K562 (cell line): ENCODE results near the gene TOR1AIP1. TPM values are rescaled to one million over a fixed set of nuclear protein-coding genes. Genes with fewer than 3 reads are reported as not detected.

Source experiments
- CXXC5 ChIP-seq: fragments of 250-450 bp; sonication (Bioruptor Pico); IDR thresholded peaks from 2 replicates; pipeline ENCODE4 v1.8.0; 2022; ENCODE audit warnings: inconsistent platforms, mild to moderate bottlenecking, moderate library complexity
- DIDO1 ChIP-seq: fragments of 450-650 bp; IDR thresholded peaks from 2 replicates; pipeline ENCODE4 v1.6.1; 2016; ENCODE audit warnings: low read depth, missing biosample characterization, missing genetic modification characterization
- HNRNPL ChIP-seq: fragments of 200-400 bp; formaldehyde crosslinking; IDR thresholded peaks from 2 replicates; pipeline ENCODE4 v1.6.1; 2017; ENCODE audit warnings: low read depth, mild to moderate bottlenecking, low read length
- KDM5B ChIP-seq: fragments of 200-600 bp; sonication (generic); IDR thresholded peaks from 2 replicates; pipeline ENCODE4 v1.6.1; 2012; ENCODE audit warnings: low read depth, mild to moderate bottlenecking, moderate library complexity, low read length, control low read depth, inconsistent platforms; ENCODE audit not compliant: insufficient replicate concordance
- MYC ChIP-seq, 2 experiments: fragments of 250-450 bp in 1 of 2; sonication (Bioruptor Pico) in 1 of 2; IDR thresholded peaks; 2 replicates each; pipeline versions ENCODE4 v1.5.1 to v1.6.1; 2012 to 2021; ENCODE audit warnings: low read depth in 2 of 2, borderline replicate concordance in 1 of 2, improper control_type of control experiment in 1 of 2, low read length in 1 of 2, mild to moderate bottlenecking in 1 of 2, moderate library complexity in 1 of 2
- POLR2G ChIP-seq: fragments of 200-400 bp; formaldehyde crosslinking; IDR thresholded peaks from 2 replicates; pipeline ENCODE4 v1.6.1; 2017; ENCODE audit warnings: low read depth, mild to moderate bottlenecking, antibody characterized with exemption, low read length, moderate library complexity
- PRPF4 ChIP-seq: fragments of 200-400 bp; formaldehyde crosslinking; IDR thresholded peaks from one replicate; pipeline ENCODE4 v1.6.1; 2017; ENCODE audit warnings: low read length, low read depth, mild to moderate bottlenecking; ENCODE audit not compliant: insufficient read depth, poor library complexity, severe bottlenecking
- SRF ChIP-seq, 2 experiments: fragments of 250-450, 450-650 bp in 1 of 2; sonication (Bioruptor Pico) in 1 of 2; sonication (generic) in 1 of 2; formaldehyde crosslinking; IDR thresholded peaks; 2 replicates each; pipeline versions ENCODE4 v1.5.0 to v1.5.1; 2020 to 2022; ENCODE audit warnings: mild to moderate bottlenecking in 1 of 2, missing genetic modification reagents in 1 of 2
- SRSF3 ChIP-seq: fragments of 200-400 bp; formaldehyde crosslinking; IDR thresholded peaks from 2 replicates; pipeline ENCODE4 v1.6.1; 2016; ENCODE audit warnings: mild to moderate bottlenecking, low read length, moderate library complexity; ENCODE audit not compliant: insufficient read depth
- ZNF165 ChIP-seq: fragments of 250-450 bp; sonication (Bioruptor Pico); IDR thresholded peaks from 2 replicates; pipeline ENCODE4 v1.4.0; 2020; ENCODE audit warnings: borderline replicate concordance
- ZNF586 ChIP-seq: fragments of 450-650 bp; formaldehyde crosslinking; conservative IDR thresholded peaks from 2 replicates; pipeline ENCODE4 v1.4.0; 2020; ENCODE audit warnings: mild to moderate bottlenecking, moderate library complexity
- polyA plus RNA-seq, 8 experiments: library from polyadenylated mRNA; depleted of rRNA in 4 of 8; stranded (reverse) in 5 of 8; unstranded in 3 of 8; fragments of >200 nt; fragmentation: Nextera tagmentation in 2 of 8; fragmentation: Illumina TruSeq in 1 of 8; extraction: Ambion mirVana in 2 of 8; extraction: Trizol in 1 of 8; gene quantifications; 2 replicates each; pipeline versions ENCODE4 v1.2.1 to v1.2.3, GENCODE V29; 2011 to 2014; ENCODE audit warnings: inconsistent platforms in 1 of 8, missing spikeins in 1 of 8
- total RNA-seq, 7 experiments: library from RNA; depleted of rRNA in 6 of 7; stranded (reverse); fragments of >200 nt in 6 of 7; fragmentation: Illumina TruSeq in 2 of 7; extraction: Trizol in 2 of 7; gene quantifications; 2 replicates each; pipeline versions ENCODE4 v1.2.1 to v1.2.3, GENCODE V29; 2011 to 2021; ENCODE audit warnings: low replicate concordance in 1 of 7
- TF ChIP-seq, protein P1 (sequence below), 2 experiments: fragments of 450-650 bp in 1 of 2; IDR thresholded peaks; 2 replicates each; pipeline ENCODE4 v1.6.1; 2011 to 2017; ENCODE audit warnings: low read depth in 2 of 2, antibody characterized with exemption in 1 of 2, borderline replicate concordance in 1 of 2, low read length in 1 of 2, mild to moderate bottlenecking in 1 of 2, mixed read lengths in 1 of 2; ENCODE audit not compliant: control insufficient read depth in 1 of 2
- TF ChIP-seq, protein P2 (sequence below): fragments of 450-650 bp; IDR thresholded peaks from 2 replicates; pipeline ENCODE4 v1.6.1; 2016; ENCODE audit warnings: mild to moderate bottlenecking
- TF ChIP-seq, protein P3 (sequence below): fragments of 450-650 bp; formaldehyde crosslinking; IDR thresholded peaks from 2 replicates; pipeline ENCODE4 v1.4.0; 2020; ENCODE audit warnings: mild to moderate bottlenecking, moderate library complexity
- TF ChIP-seq, protein P4 (sequence below): fragments of 450-650 bp; IDR thresholded peaks from 2 replicates; pipeline ENCODE4 v1.6.1; 2016; ENCODE audit warnings: low read depth, mild to moderate bottlenecking, moderate library complexity
- TF ChIP-seq, protein P5 (sequence below): sonication (generic); formaldehyde crosslinking; IDR thresholded peaks from 2 replicates; pipeline ENCODE4 v1.8.0; 2022; ENCODE audit warnings: missing genetic modification reagents, mild to moderate bottlenecking, borderline replicate concordance

The TOR1AIP1 gene
- total and polyA plus RNA-seq, 9 of the 15 experiments (the other 6 are each of a cell fraction or from before 2014, with no cell fraction given) = 18.1 to 46.9 (median 35.5) TPM

DNA sequence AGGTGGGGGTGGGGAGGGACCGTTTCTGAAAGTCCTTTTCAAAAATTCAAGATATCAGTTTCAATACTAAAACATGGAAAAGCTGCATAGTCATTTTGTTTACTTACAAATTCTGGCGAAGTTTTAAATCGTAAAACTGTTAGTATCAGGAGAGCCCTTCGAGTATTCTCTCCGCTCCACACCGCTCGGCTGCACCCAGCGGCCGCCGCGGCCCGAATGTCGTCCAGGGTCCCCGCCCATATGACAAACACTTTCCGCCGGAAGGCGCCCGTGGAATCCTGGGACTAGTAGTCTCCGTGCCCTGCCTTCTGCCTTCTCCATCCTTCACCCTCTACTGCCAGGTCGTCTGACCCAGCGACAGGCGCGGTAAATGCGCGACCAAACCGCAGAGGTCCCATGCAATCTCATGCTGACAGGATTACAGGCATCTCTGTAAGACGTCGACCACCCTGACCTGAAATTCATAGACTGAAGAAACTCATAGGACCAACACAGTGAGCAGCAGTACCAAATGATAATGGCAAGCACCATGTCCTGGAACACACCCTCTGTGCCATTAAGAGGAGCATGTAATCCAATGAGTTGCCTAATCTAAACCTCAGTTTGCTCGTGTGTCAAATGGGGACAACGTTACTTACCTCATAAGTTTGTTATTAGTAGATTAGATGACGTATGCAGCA lies 4.4 kb upstream of the TOR1AIP1 start, which contains the start of gene TOR1AIP2 (continued):
- TF ChIP-seq KDM5B (peak; percentile 98), SRSF3 (no peak), SRF (CRISPR knock-in tag; IDR thresholded peaks at IDR 0.05) (0 out of 4 replicates have a peak, but pooled peaks of 1 of the 2 experiments have one; percentile 42), DIDO1 (tag) (no peak), CXXC5 (CRISPR knock-in tag) (peak; percentile 80), PRPF4 (no peak), MYC (IDR thresholded peaks at IDR 0.05; ENCODE audit: low read depth, low read length) (peak; percentile 81), MYC (CRISPR knock-in tag; IDR thresholded peaks at IDR 0.05; ENCODE audit: borderline replicate concordance, low read depth) (no peak), ZNF165 (CRISPR knock-in tag) (no peak), ZNF586 (CRISPR knock-in tag) (no peak), POLR2G (peak; percentile 97), HNRNPL (0 out of 2 replicates have a peak, but pooled peaks have one; percentile 36)
- TF ChIP-seq, protein P1, sequence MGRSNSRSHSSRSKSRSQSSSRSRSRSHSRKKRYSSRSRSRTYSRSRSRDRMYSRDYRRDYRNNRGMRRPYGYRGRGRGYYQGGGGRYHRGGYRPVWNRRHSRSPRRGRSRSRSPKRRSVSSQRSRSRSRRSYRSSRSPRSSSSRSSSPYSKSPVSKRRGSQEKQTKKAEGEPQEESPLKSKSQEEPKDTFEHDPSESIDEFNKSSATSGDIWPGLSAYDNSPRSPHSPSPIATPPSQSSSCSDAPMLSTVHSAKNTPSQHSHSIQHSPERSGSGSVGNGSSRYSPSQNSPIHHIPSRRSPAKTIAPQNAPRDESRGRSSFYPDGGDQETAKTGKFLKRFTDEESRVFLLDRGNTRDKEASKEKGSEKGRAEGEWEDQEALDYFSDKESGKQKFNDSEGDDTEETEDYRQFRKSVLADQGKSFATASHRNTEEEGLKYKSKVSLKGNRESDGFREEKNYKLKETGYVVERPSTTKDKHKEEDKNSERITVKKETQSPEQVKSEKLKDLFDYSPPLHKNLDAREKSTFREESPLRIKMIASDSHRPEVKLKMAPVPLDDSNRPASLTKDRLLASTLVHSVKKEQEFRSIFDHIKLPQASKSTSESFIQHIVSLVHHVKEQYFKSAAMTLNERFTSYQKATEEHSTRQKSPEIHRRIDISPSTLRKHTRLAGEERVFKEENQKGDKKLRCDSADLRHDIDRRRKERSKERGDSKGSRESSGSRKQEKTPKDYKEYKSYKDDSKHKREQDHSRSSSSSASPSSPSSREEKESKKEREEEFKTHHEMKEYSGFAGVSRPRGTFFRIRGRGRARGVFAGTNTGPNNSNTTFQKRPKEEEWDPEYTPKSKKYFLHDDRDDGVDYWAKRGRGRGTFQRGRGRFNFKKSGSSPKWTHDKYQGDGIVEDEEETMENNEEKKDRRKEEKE (IDR thresholded peaks at IDR 0.05; ENCODE audit: borderline replicate concordance in 1 of 2, control insufficient read depth in 1 of 2, low read depth in 2 of 2, low read length in 1 of 2) = 0 out of 4 replicates have a peak, but pooled peaks of 1 of the 2 experiments have one; percentile 20
- TF ChIP-seq, protein P2, sequence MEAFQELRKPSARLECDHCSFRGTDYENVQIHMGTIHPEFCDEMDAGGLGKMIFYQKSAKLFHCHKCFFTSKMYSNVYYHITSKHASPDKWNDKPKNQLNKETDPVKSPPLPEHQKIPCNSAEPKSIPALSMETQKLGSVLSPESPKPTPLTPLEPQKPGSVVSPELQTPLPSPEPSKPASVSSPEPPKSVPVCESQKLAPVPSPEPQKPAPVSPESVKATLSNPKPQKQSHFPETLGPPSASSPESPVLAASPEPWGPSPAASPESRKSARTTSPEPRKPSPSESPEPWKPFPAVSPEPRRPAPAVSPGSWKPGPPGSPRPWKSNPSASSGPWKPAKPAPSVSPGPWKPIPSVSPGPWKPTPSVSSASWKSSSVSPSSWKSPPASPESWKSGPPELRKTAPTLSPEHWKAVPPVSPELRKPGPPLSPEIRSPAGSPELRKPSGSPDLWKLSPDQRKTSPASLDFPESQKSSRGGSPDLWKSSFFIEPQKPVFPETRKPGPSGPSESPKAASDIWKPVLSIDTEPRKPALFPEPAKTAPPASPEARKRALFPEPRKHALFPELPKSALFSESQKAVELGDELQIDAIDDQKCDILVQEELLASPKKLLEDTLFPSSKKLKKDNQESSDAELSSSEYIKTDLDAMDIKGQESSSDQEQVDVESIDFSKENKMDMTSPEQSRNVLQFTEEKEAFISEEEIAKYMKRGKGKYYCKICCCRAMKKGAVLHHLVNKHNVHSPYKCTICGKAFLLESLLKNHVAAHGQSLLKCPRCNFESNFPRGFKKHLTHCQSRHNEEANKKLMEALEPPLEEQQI = 0 out of 2 replicates have a peak, but pooled peaks have one; percentile 12
- TF ChIP-seq, protein P3, sequence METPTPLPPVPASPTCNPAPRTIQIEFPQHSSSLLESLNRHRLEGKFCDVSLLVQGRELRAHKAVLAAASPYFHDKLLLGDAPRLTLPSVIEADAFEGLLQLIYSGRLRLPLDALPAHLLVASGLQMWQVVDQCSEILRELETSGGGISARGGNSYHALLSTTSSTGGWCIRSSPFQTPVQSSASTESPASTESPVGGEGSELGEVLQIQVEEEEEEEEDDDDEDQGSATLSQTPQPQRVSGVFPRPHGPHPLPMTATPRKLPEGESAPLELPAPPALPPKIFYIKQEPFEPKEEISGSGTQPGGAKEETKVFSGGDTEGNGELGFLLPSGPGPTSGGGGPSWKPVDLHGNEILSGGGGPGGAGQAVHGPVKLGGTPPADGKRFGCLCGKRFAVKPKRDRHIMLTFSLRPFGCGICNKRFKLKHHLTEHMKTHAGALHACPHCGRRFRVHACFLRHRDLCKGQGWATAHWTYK (CRISPR knock-in tag) = no peak
- TF ChIP-seq, protein P4, sequence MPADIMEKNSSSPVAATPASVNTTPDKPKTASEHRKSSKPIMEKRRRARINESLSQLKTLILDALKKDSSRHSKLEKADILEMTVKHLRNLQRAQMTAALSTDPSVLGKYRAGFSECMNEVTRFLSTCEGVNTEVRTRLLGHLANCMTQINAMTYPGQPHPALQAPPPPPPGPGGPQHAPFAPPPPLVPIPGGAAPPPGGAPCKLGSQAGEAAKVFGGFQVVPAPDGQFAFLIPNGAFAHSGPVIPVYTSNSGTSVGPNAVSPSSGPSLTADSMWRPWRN = no peak
- TF ChIP-seq, protein P5, sequence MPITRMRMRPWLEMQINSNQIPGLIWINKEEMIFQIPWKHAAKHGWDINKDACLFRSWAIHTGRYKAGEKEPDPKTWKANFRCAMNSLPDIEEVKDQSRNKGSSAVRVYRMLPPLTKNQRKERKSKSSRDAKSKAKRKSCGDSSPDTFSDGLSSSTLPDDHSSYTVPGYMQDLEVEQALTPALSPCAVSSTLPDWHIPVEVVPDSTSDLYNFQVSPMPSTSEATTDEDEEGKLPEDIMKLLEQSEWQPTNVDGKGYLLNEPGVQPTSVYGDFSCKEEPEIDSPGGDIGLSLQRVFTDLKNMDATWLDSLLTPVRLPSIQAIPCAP (CRISPR knock-in tag) = no peak
